ENCODE measurements around the gene MEGF6.
A peak's percentile ranks its signal among the peaks of the same experiment; 100 is the strongest.

The MEGF6 gene

DNA sequence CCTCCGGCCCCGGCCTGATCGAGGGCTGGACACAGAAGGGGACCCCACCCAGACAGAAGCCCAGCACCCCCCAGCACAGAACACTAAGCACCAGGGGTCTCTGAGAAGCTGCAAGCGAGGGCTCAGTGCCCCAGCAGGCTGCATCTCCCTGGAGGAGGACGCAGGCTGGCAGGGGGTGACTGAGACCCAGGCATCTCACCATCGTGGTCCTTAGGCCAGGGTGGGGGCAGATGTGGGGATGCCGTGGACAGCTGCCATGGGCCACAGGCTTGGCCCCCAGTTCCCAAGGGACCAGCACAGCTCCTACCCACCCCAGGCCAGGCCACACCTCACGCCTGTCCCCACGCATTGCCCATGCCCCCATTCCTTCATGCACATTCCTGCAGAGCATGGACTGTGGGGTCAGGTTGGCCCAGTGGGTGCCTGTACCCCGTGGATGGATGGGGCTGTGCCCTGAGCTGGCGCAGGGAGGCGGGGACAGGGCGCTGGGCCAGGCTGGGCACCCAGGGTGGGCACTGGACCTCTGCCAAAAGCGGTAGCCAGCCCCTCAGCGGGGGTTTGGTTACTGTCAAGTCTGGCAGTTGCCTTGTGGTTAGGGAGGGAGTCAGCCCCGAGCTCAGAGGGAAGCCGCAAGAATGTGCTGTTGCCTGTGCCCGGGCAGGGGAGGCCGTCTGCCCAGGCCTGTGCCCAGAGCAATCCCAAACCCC is 95.4 kb downstream of the MEGF6 start:
- no peak overlapping the region for H3K4me3 ChIP-seq (replicated peaks in 1 of 2; ENCODE audit: low read depth in 2 of 2, low read length in 2 of 2)
- TF ChIP-seq, protein P1, sequence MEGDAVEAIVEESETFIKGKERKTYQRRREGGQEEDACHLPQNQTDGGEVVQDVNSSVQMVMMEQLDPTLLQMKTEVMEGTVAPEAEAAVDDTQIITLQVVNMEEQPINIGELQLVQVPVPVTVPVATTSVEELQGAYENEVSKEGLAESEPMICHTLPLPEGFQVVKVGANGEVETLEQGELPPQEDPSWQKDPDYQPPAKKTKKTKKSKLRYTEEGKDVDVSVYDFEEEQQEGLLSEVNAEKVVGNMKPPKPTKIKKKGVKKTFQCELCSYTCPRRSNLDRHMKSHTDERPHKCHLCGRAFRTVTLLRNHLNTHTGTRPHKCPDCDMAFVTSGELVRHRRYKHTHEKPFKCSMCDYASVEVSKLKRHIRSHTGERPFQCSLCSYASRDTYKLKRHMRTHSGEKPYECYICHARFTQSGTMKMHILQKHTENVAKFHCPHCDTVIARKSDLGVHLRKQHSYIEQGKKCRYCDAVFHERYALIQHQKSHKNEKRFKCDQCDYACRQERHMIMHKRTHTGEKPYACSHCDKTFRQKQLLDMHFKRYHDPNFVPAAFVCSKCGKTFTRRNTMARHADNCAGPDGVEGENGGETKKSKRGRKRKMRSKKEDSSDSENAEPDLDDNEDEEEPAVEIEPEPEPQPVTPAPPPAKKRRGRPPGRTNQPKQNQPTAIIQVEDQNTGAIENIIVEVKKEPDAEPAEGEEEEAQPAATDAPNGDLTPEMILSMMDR (IDR thresholded peaks at IDR 0.05; ENCODE audit: low read depth, low read length), result no peak
- DNase-seq (ENCODE audit: low read depth in 2 of 2), result peak in 1 of 2 donors; percentile 17

DNA sequence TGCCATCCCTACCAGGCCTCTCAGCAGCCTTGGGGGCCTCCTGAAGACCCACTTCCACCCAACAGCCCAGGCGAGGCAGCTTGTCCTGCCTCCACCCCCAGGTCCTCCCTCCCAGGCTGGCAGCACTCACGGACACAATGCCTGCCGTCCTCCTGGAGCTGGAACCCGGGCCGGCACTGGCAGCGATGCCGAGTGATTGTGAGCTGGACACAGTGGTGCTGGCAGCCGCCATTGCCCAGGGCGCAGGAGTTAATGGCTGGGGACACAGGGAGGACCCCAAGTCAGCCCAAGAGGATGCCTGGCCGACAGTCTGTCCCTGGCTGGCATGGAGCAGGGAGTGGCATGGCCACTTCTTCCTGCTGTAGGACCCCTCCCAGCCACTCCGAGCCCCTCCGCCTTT is 96.0 kb downstream of the MEGF6 start:
- no peak overlapping the region for H3K4me3 ChIP-seq (replicated peaks in 1 of 2; ENCODE audit: low read depth in 2 of 2, low read length in 2 of 2)
- TF ChIP-seq, protein P1 (IDR thresholded peaks at IDR 0.05; ENCODE audit: low read depth, low read length), result no peak
- no peak for DNase-seq (ENCODE audit: low read depth in 2 of 2)

DNA sequence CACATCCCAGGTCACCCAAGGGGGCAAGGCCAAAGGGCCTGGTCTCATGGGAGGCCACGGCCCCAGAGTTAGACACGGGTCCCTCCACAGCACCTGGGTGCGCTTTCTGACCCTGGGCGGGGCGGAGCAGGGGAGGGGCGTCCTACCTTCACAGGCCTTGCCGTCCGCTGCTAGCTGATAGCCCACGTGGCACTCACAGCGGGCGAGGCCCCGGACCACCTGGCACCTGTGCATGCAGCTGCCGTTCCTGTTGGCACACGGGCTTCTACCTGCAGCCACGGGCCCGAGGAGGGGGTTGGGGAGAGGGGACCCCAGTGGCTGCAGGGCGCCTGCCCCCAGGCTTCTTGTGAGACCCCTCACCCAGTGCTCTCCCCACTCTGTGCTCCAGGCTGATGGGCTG is 96.9 kb downstream of the MEGF6 start:
- no peak for DNase-seq (ENCODE audit: low read depth in 2 of 2)
- H3K4me3 ChIP-seq (replicated peaks in 1 of 2; ENCODE audit: low read depth in 2 of 2, low read length in 2 of 2), result no peak overlapping the region
- TF ChIP-seq, protein P1 (IDR thresholded peaks at IDR 0.05; ENCODE audit: low read depth, low read length), result no peak

DNA sequence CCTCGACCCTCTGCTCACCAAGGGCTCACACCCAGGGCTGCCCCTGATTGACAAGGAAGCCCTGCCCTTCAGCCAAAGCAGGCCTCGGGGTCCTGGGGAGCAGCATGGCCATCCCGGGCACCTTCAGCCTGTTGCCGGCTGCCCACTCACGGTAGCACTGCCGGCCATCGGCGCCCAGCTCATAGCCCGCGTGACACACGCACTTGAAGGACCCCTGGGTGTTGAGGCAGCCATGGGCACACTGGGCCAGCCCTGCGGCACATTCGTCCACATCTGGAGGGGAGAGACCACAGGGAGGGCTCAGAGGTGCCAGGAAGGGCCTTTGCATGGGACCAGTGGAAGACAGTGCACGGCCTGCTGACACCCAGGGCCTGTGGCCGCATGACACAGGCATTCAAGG is 99.5 kb downstream of the MEGF6 start:
- no peak for DNase-seq (ENCODE audit: low read depth in 2 of 2)
- TF ChIP-seq, protein P1 (IDR thresholded peaks at IDR 0.05; ENCODE audit: low read depth, low read length), result no peak
- no peak overlapping the region for H3K4me3 ChIP-seq (replicated peaks in 1 of 2; ENCODE audit: low read depth in 2 of 2, low read length in 2 of 2)

DNA sequence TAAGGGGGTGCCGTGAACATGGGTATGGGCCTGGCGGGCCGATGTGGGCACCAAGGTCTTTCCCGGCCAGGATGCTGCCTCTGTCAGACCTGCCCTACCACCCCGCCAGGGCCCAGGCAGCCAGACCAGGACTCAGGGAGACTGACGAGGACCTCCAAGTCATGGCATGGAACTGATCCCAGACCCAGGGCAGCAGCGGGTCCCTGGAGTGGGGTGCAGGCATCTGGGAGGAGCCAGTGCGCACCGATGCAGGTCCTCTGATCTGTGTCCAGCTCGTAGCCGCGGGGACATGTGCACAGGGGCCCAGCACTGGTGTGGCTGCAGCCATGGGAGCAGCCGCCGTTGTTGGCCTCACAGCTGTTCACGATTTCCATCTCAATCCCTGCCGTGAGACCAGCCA is 100.0 kb downstream of the MEGF6 start:
- TF ChIP-seq, protein P1 (IDR thresholded peaks at IDR 0.05; ENCODE audit: low read depth, low read length), result no peak
- DNase-seq (ENCODE audit: low read depth in 2 of 2), result no peak
- no peak overlapping the region for H3K4me3 ChIP-seq (replicated peaks in 1 of 2; ENCODE audit: low read depth in 2 of 2, low read length in 2 of 2)

DNA sequence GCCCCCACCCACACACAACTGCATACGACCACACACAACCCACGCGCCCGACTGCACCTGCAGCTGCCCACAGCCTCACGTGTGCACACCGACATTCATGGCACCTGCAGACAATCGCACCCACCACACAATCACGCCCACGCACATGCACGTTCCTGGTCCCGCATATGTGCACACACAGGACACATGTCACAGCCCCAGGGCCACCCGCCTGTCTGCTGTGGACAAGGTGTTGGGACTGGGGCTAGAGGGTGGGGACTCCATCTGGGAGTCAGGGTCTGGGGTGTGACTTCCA is 100.4 kb downstream of the MEGF6 start:
- TF ChIP-seq, protein P1 (IDR thresholded peaks at IDR 0.05; ENCODE audit: low read depth, low read length), result no peak
- H3K4me3 ChIP-seq (replicated peaks in 1 of 2; ENCODE audit: low read depth in 2 of 2, low read length in 2 of 2), result no peak overlapping the region
- DNase-seq (ENCODE audit: low read depth in 2 of 2), result no peak
